GM19324 (cell line): ENCODE results near the gene CMC4.

Experiments used
- ATAC-seq: cut with Tn5 transposase; IDR thresholded peaks from one replicate; pipeline ENCODE4 v1.9.1; 2021; ENCODE audit warnings: mild to moderate bottlenecking, moderate library complexity; ENCODE audit not compliant: unreplicated experiment, low FRiP score

The CMC4 gene

GRCh38 chrX:155070975-155071693, at the start of gene CMC4, which contains the start of the genes BRCC3 and MTCP1:
CMC4 (minus strand) TSS chrX:155071136; CDS start chrX:155064023, 7,113 bp downstream.
BRCC3 (plus strand) TSS chrX:155071508; CDS start chrX:155071528, 20 bp downstream.
MTCP1 (minus strand) TSS chrX:155071136; CDS start chrX:155066010, 5,126 bp downstream.
- peak; percentile 94 for ATAC-seq

- no peak for ATAC-seq
Observed at GRCh38 chrX:155115174-155115819, 44.4 kb upstream of the CMC4 start.

- no peak for ATAC-seq
Observed at GRCh38 chrX:155113097-155113496, 42.2 kb upstream of the CMC4 start.

GRCh38 chrX:155112171-155112570, 41.2 kb upstream of the CMC4 start:
- no peak for ATAC-seq

- ATAC-seq: no peak
Observed at GRCh38 chrX:155108427-155108826, 37.5 kb upstream of the CMC4 start.

GRCh38 chrX:155105919-155106318, 35.0 kb upstream of the CMC4 start:
- ATAC-seq: no peak

- ATAC-seq: no peak
Observed at GRCh38 chrX:155094468-155095061, 23.6 kb upstream of the CMC4 start.

GRCh38 chrX:155086961-155087735, 16.2 kb upstream of the CMC4 start:
- ATAC-seq: no peak

- ATAC-seq: no peak
Observed at GRCh38 chrX:155086202-155086840, 15.4 kb upstream of the CMC4 start.

GRCh38 chrX:155071694-155072280, 851 bp upstream of the CMC4 start:
- peak; percentile 34 for ATAC-seq

GRCh38 chrX:155070663-155070974, 317 bp downstream of the CMC4 start:
- peak; percentile 11 for ATAC-seq

GRCh38 chrX:155070038-155070437, 898 bp downstream of the CMC4 start:
- no peak for ATAC-seq

GRCh38 chrX:155069414-155069813, 1.5 kb downstream of the CMC4 start:
- ATAC-seq: no peak

GRCh38 chrX:155068165-155068564, 2.8 kb downstream of the CMC4 start:
- ATAC-seq: no peak

- no peak for ATAC-seq
Observed at GRCh38 chrX:155065035-155065734, 5.8 kb downstream of the CMC4 start.

- no peak for ATAC-seq
Observed at GRCh38 chrX:155061760-155062159, 9.2 kb downstream of the CMC4 start.

GRCh38 chrX:155056877-155057792, 13.8 kb downstream of the CMC4 start:
- ATAC-seq: peak; percentile 82

GRCh38 chrX:155056471-155056870, 14.5 kb downstream of the CMC4 start:
- ATAC-seq: no peak
